ENCODE results near the gene BBX. TPM values are rescaled to one million over a fixed set of nuclear protein-coding genes. Genes with fewer than 3 reads are reported as not detected.

The BBX gene
- total and polyA plus RNA-seq, 7 experiments from 2014 or later: 44.3 to 120 (median 93.4) TPM

DNA sequence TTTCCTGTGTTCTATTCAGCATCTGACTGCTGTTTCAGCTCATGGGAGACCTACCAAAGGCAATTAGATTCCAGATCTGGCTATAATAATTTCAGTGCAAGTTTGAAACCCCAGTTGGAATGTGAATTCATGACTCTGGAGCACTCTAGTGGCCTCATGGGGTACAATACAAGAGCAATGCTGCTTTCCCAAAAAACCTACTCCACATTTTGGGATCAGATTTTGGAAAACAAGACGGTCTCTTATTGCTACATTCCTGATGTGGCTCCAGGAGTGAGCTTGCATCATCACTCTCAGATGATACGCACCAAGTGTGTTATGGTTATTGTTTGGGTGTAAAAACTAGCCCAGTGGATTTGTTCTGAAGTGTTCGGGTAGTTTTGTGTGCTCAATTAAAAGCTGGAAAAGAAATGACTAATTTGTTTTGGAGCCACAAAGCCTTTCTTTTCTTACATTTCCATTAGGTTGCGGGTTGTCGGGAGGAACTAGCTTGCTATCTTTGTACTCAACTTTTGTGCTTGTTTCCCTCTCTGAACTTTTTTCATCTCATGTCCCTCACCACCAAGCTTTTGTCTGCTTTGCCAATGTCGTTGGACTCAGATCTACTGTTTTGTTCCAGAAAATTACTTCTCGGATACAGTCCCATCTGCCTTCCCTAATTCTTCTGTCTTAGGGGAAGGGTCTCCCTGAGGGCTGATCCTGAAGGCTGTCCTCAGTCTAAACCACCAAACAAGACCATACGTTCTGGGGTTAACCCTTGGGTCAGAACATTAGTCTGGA is 272.1 kb downstream of the BBX start:
- ATAC-seq (no peak), DNase-seq (no peak)
- Mint-ChIP-seq H3K36me3 (peaks cover 11 to 49% (median 28%) of the 10 kb centered on the region in 5 donors), H3K27ac (peak overlapping the region in 5 of 9 donors; percentile 27 to 79 (median 51)), H3K4me1 (peaks cover 6 to 23% (median 19%) of the 10 kb centered on the region in 7 donors), H3K9me3 (no peaks in the 10 kb centered on the region), H3K4me3 (no peak overlapping the region), H3K27me3 (no peaks in the 10 kb centered on the region)
- POLR2A ChIA-PET: no interaction called here
- Histone ChIP-seq H3K36me3 (ENCODE audit: control insufficient read depth in 2 of 3, insufficient read depth in 3 of 3, low read length in 3 of 3) (peaks cover 0 to 49% (median 3%) of the 10 kb centered on the region in 3 experiments), H3K4me1 (ENCODE audit: control insufficient read depth in 2 of 2, insufficient read depth in 2 of 2, low read length in 2 of 2) (peaks cover 6 to 7% of the 10 kb centered on the region in 2 donors), H3K27me3 (ENCODE audit: control insufficient read depth in 2 of 2, insufficient read depth in 2 of 2, low read length in 2 of 2) (no peaks in the 10 kb centered on the region), H3K4me3 (ENCODE audit: low read length) (no peak overlapping the region), H3K9me3 (ENCODE audit: control insufficient read depth in 2 of 3, low read length in 3 of 3) (no peaks in the 10 kb centered on the region), H3K27ac (ENCODE audit: low read depth, low read length) (no peak overlapping the region)
- CTCF ChIA-PET: no interaction called here
- intact Hi-C loops (cut with micrococcal nuclease): loop anchor here in 1 of 2 donors (2.0 to 5.0 kb wide), 2 partner anchors 16 to 118 kb away; no protein-coding TSS in a partner anchor

DNA sequence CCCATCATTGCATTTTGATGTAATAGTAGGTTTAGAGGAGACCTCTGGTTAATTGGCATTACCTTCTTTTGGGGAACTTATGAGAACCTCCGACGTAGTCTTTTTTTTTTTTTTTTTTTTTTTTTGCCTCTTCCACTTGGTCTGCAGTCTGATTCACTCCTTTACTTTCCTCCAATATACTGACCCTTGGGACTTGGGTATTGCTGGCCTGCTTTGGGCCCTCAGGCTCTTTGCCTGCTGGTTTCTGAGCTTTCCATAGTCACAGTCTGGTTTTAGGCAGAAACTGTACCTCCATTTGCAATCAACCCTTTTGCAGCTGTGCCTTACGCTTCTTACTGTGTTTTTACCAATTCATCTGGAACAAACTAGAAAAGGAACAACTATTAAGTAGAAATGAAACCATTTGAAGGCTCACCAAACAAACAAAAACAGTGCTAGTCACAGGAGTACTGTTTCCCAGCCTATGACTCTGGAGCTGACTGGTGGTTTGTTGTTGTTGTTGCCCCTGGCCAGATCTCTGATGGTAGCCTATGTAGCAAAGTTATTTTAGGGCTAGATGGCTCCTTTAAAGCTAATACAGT is 272.8 kb downstream of the BBX start:
- DNase-seq (no peak), ATAC-seq (no peak)
- Histone ChIP-seq H3K36me3 (ENCODE audit: control insufficient read depth in 2 of 3, insufficient read depth in 3 of 3, low read length in 3 of 3) (peaks cover 0 to 47% (median 3%) of the 10 kb centered on the region in 3 experiments), H3K4me1 (ENCODE audit: control insufficient read depth in 2 of 2, insufficient read depth in 2 of 2, low read length in 2 of 2) (peaks cover 6 to 7% of the 10 kb centered on the region in 2 donors), H3K27me3 (ENCODE audit: control insufficient read depth in 2 of 2, insufficient read depth in 2 of 2, low read length in 2 of 2) (no peaks in the 10 kb centered on the region), H3K9me3 (ENCODE audit: control insufficient read depth in 2 of 3, low read length in 3 of 3) (no peaks in the 10 kb centered on the region), H3K4me3 (ENCODE audit: low read length) (no peak overlapping the region), H3K27ac (ENCODE audit: low read depth, low read length) (no peak overlapping the region)
- CTCF ChIA-PET: no interaction called here
- Mint-ChIP-seq H3K27me3 (no peaks in the 10 kb centered on the region), H3K4me3 (no peak overlapping the region), H3K9me3 (no peaks in the 10 kb centered on the region), H3K36me3 (peaks cover 5 to 48% (median 24%) of the 10 kb centered on the region in 5 donors), H3K27ac (peak overlapping the region in 6 of 9 donors; percentile 10 to 71 (median 48)), H3K4me1 (peaks cover 6 to 23% (median 19%) of the 10 kb centered on the region in 7 donors)
- intact Hi-C loops (cut with micrococcal nuclease): loop anchor here in 1 of 2 donors (2.0 to 5.0 kb wide), 2 partner anchors 17 to 118 kb away; no protein-coding TSS in a partner anchor
- POLR2A ChIA-PET: no interaction called here

- Histone ChIP-seq H3K36me3 (ENCODE audit: control insufficient read depth in 2 of 3, insufficient read depth in 3 of 3, low read length in 3 of 3) (peaks cover 3 to 47% (median 6%) of the 10 kb centered on the region in 3 experiments), H3K4me1 (ENCODE audit: control insufficient read depth in 2 of 2, insufficient read depth in 2 of 2, low read length in 2 of 2) (peaks cover 6 to 7% of the 10 kb centered on the region in 2 donors), H3K27ac (ENCODE audit: low read depth, low read length) (no peak overlapping the region), H3K9me3 (ENCODE audit: control insufficient read depth in 2 of 3, low read length in 3 of 3) (no peaks in the 10 kb centered on the region), H3K27me3 (ENCODE audit: control insufficient read depth in 2 of 2, insufficient read depth in 2 of 2, low read length in 2 of 2) (no peaks in the 10 kb centered on the region), H3K4me3 (ENCODE audit: low read length) (no peak overlapping the region)
- ATAC-seq (peak; percentile 40), DNase-seq (peak in 2 of 9 donors; percentile 5 to 13)
- no peak overlapping the region for H3K4me3 Mint-ChIP-seq
- H3K4me1 Mint-ChIP-seq: peaks cover 6 to 23% (median 19%) of the 10 kb centered on the region in 7 donors
- no peaks in the 10 kb centered on the region for H3K27me3 Mint-ChIP-seq
- POLR2A ChIA-PET: no interaction called here
- intact Hi-C loops (cut with micrococcal nuclease): loop anchor here in 1 of 2 donors (5.0 kb wide), 1 partner anchor 119 kb away; no protein-coding TSS in a partner anchor
- H3K27ac Mint-ChIP-seq: peak overlapping the region in 4 of 9 donors; percentile 14 to 40 (median 21)
- CTCF ChIA-PET: no interaction called here
- peaks cover 11 to 58% (median 35%) of the 10 kb centered on the region in 5 donors for H3K36me3 Mint-ChIP-seq
- H3K9me3 Mint-ChIP-seq: no peaks in the 10 kb centered on the region
Observed at GRCh38 chr3:107796791-107797190, 274.0 kb downstream of the BBX start.

DNA sequence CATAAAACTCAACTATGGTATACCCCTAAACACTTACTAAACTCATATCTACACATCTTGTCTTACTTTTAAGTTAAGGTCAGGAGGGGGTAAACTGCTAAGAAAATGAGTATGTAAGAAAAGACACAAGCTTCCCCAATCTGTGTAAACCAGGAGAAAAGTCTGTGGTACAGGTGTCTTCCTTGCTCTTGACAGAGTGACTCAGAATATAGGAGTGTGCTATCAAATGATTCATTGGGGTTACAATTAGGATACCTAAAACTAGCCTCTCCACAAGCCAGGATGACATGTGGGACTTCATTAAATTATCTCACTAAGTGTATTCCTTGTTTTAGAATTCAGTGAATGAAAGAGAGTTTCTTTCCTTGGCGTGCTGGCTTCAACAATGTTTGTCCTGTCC is 274.8 kb downstream of the BBX start:
- Histone ChIP-seq H3K4me3 (ENCODE audit: low read length) (no peak overlapping the region), H3K27ac (ENCODE audit: low read depth, low read length) (no peak overlapping the region), H3K4me1 (ENCODE audit: control insufficient read depth in 2 of 2, insufficient read depth in 2 of 2, low read length in 2 of 2) (peaks cover 6 to 7% of the 10 kb centered on the region in 2 donors), H3K9me3 (ENCODE audit: control insufficient read depth in 2 of 3, low read length in 3 of 3) (no peaks in the 10 kb centered on the region), H3K27me3 (ENCODE audit: control insufficient read depth in 2 of 2, insufficient read depth in 2 of 2, low read length in 2 of 2) (no peaks in the 10 kb centered on the region), H3K36me3 (ENCODE audit: control insufficient read depth in 2 of 3, insufficient read depth in 3 of 3, low read length in 3 of 3) (peaks cover 5 to 48% (median 6%) of the 10 kb centered on the region in 3 experiments)
- H3K4me1 Mint-ChIP-seq: peaks cover 6 to 23% (median 19%) of the 10 kb centered on the region in 7 donors
- no peaks in the 10 kb centered on the region for H3K27me3 Mint-ChIP-seq
- peak overlapping the region in 4 of 9 donors; percentile 14 to 56 (median 44) for H3K27ac Mint-ChIP-seq
- H3K4me3 Mint-ChIP-seq: no peak overlapping the region
- H3K9me3 Mint-ChIP-seq: no peaks in the 10 kb centered on the region
- no peak for DNase-seq
- no peak for ATAC-seq
- ChIA-PET POLR2A (no interaction called here), CTCF (no interaction called here)
- intact Hi-C loops (cut with micrococcal nuclease): loop anchor here in 1 of 2 donors (5.0 kb wide), 1 partner anchor 120 kb away; no protein-coding TSS in a partner anchor
- H3K36me3 Mint-ChIP-seq: peaks cover 16 to 61% (median 40%) of the 10 kb centered on the region in 5 donors

DNA sequence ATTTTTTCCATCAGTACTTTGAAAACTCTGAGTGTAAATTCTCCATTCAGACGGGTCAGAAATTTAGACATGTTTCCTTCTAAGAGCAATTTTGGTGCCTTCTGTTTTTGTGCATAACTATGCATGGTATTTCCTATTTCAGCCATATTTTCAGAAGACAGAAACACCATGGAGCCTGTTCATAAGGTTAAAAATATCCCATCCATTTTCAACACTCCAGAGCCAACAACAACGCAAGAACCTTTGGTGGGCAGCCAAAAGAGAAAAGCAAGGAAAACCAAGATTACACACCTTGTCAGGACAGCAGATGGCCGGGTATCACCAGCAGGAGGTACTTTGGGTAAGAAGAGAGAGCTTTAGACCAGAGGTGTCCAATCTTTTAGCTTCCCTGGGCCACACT is 275.6 kb downstream of the BBX start:
- Mint-ChIP-seq H3K36me3 (peaks cover 18 to 64% (median 47%) of the 10 kb centered on the region in 5 donors), H3K27me3 (no peaks in the 10 kb centered on the region), H3K27ac (peak overlapping the region in 2 of 9 donors; percentile 36 to 51), H3K4me3 (no peak overlapping the region), H3K9me3 (no peaks in the 10 kb centered on the region), H3K4me1 (peaks cover 6 to 23% (median 19%) of the 10 kb centered on the region in 7 donors)
- ChIA-PET POLR2A (no interaction called here), CTCF (no interaction called here)
- H3K27ac ChIP-seq (ENCODE audit: low read depth, low read length): no peak overlapping the region
- H3K4me3 ChIP-seq (ENCODE audit: low read length): no peak overlapping the region
- peaks cover 6 to 56% (median 9%) of the 10 kb centered on the region in 3 experiments for H3K36me3 ChIP-seq (ENCODE audit: control insufficient read depth in 2 of 3, insufficient read depth in 3 of 3, low read length in 3 of 3)
- intact Hi-C loops (cut with micrococcal nuclease): loop anchor here in 1 of 2 donors (5.0 kb wide), 1 partner anchor 121 kb away; no protein-coding TSS in a partner anchor
- peaks cover 6 to 7% of the 10 kb centered on the region in 2 donors for H3K4me1 ChIP-seq (ENCODE audit: control insufficient read depth in 2 of 2, insufficient read depth in 2 of 2, low read length in 2 of 2)
- DNase-seq (no peak), ATAC-seq (no peak)
- H3K27me3 ChIP-seq (ENCODE audit: control insufficient read depth in 2 of 2, insufficient read depth in 2 of 2, low read length in 2 of 2): no peaks in the 10 kb centered on the region
- no peaks in the 10 kb centered on the region for H3K9me3 ChIP-seq (ENCODE audit: control insufficient read depth in 2 of 3, low read length in 3 of 3)

DNA sequence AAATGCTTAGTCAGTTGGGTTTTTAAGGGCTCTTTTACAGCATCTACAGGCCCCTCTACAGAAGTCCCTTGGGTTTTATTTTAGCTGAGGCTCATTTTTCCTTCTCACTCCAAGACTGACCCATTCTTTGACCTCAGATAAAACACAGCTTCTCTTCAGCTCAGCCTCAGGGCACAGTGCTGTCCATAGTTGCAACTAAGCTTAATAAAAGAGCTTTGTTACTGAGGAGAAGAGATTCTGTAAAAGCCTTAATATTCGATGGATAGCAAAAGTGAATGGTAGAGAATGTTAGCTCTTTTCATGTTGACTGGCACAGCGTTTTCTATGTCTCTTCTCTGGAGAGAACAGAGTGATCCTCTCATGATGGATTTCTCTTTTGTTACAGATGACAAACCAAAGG is 277.9 kb downstream of the BBX start:
- Histone ChIP-seq H3K9me3 (ENCODE audit: control insufficient read depth in 2 of 3, low read length in 3 of 3) (no peaks in the 10 kb centered on the region), H3K36me3 (ENCODE audit: control insufficient read depth in 2 of 3, insufficient read depth in 3 of 3, low read length in 3 of 3) (peaks cover 9 to 63% (median 14%) of the 10 kb centered on the region in 3 experiments), H3K4me3 (ENCODE audit: low read length) (no peak overlapping the region), H3K4me1 (ENCODE audit: control insufficient read depth in 2 of 2, insufficient read depth in 2 of 2, low read length in 2 of 2) (peaks cover 6 to 7% of the 10 kb centered on the region in 2 donors), H3K27ac (ENCODE audit: low read depth, low read length) (no peak overlapping the region), H3K27me3 (ENCODE audit: control insufficient read depth in 2 of 2, insufficient read depth in 2 of 2, low read length in 2 of 2) (no peaks in the 10 kb centered on the region)
- CTCF ChIA-PET: interaction anchor here (0.6 to 0.9 kb wide), 2 partner anchors 21 to 111 kb away, joined by 3 read pairs; no protein-coding TSS in a partner anchor
- Mint-ChIP-seq H3K27me3 (no peaks in the 10 kb centered on the region), H3K4me1 (peaks cover 5 to 13% (median 7%) of the 10 kb centered on the region in 7 donors), H3K4me3 (no peak overlapping the region), H3K36me3 (peaks cover 28 to 65% (median 45%) of the 10 kb centered on the region in 5 donors), H3K27ac (no peak overlapping the region), H3K9me3 (no peaks in the 10 kb centered on the region)
- DNase-seq (no peak), ATAC-seq (no peak)
- intact Hi-C loops (cut with micrococcal nuclease): no loop called here
- POLR2A ChIA-PET: no interaction called here

Data from naive thymus-derived CD4-positive, alpha-beta T cell (primary cell).